Transverse colon (tissue), 4 donors: ENCODE results near the gene RAPGEF4.

Source experiments
- CTCF ChIP-seq, 5 experiments: fragments of 200-600 bp in 3 of 5; fragments of 450-650 bp in 2 of 5; sonication (generic) in 3 of 5; IDR thresholded peaks; 1 replicate in 2 of 5; 2 replicates in 3 of 5; pipeline ENCODE4 v1.5.1; 2016 to 2017; ENCODE audit warnings: antibody characterized with exemption in 5 of 5, inconsistent platforms in 3 of 5, mild to moderate bottlenecking in 2 of 5, moderate library complexity in 1 of 5
- POLR2AphosphoS5 ChIP-seq, 3 donors: sonication (generic); formaldehyde crosslinking; IDR thresholded peaks; one replicate each; pipeline ENCODE4 v1.6.1; 2016; ENCODE audit warnings: antibody characterized with exemption in 3 of 3

GRCh38 chr2:172976116-172976515 lies 240.5 kb downstream of the RAPGEF4 start:
- no peak for TF ChIP-seq CTCF (IDR thresholded peaks at IDR 0.05)
- no peak for TF ChIP-seq POLR2AphosphoS5 (IDR thresholded peaks at IDR 0.05)
